DMS53 (cell line): Measurements from ENCODE around the gene ATP8A2.
A peak's percentile ranks its signal among the peaks of the same experiment; 100 is the strongest.
"Not testable (repeated sequence)": the region's sequence is repeated elsewhere in the genome, so short reads cannot be mapped to it uniquely, and the experiment has no call there.

ENCODE experiments used
- DNase-seq: peaks from one replicate; lab custom pipeline; 2025; lab: John Stamatoyannopoulos, UW

ATP8A2 gene

GRCh38 chr13:25463496-25463895, 91.7 kb downstream of the ATP8A2 start:
- no peak for DNase-seq

DNA sequence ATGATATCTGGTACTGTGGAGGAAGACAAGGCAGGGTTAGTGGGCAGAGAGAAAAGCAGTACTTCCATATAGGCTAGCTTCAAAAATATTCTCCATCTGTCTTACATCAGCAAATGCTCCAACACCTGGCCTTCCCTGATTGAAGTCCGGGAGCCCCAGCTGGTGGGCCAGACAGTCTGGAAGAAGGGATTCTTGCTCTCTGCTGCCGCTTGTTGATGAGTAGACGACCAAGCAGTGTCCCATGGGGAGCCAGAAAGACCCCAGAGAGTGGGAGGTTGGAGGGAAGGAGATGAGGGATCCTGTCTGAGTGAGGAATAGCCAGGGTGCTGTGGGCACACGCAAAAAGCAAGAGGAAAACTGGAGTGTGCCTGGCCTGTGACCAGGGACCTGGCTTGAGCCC, 95.1 kb downstream of the ATP8A2 start:
- no peak for DNase-seq

- no peak for DNase-seq
Measured at GRCh38 chr13:25468325-25469168, 96.8 kb downstream of the ATP8A2 start.

- no peak for DNase-seq
Measured at GRCh38 chr13:25469169-25469525, 97.4 kb downstream of the ATP8A2 start.

- no peak for DNase-seq
Measured at GRCh38 chr13:25473864-25474263, 102.1 kb downstream of the ATP8A2 start.

DNA sequence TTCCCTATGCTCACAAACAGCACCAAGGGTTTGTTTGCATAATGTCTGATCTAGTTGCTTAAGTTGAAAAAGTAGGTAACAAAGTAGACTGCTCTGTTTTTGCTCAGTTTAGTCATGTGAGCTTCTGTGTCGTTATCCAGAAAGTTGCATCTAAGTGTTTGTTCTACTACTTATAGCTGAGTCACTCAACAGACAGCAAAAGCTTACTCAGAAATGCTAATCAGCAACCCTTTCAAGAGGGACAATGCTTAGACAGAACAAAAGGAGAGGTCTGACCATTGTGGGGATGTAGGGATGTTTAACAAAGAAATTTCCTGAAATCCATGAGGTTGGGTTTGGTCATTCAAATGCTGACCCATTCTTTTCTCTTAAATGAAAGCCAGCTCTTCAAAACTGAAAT, 106.4 kb downstream of the ATP8A2 start:
- peak; percentile 88 for DNase-seq

DNA sequence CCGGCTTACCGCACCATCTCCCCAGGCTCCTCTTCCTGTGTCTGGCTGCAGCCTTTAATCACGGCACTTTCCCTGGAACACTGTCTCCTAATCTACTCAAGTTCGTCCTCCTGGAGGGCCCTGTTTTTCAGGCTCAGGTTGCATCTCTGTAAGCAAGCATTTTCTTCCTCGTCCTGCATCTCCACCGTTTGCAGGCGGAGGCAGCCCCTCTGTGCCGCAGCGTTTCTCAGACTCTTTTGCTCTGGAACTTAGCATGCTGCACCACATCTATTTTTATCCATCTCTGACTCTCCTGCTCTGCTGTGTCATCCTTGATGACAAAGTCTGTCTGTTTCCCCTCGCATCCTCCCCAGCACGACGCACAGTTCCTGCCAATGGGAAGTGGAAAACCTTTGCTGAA, 117.5 kb downstream of the ATP8A2 start:
- no peak for DNase-seq

GRCh38 chr13:25490236-25490635, 118.5 kb downstream of the ATP8A2 start:
- no peak for DNase-seq

DNA sequence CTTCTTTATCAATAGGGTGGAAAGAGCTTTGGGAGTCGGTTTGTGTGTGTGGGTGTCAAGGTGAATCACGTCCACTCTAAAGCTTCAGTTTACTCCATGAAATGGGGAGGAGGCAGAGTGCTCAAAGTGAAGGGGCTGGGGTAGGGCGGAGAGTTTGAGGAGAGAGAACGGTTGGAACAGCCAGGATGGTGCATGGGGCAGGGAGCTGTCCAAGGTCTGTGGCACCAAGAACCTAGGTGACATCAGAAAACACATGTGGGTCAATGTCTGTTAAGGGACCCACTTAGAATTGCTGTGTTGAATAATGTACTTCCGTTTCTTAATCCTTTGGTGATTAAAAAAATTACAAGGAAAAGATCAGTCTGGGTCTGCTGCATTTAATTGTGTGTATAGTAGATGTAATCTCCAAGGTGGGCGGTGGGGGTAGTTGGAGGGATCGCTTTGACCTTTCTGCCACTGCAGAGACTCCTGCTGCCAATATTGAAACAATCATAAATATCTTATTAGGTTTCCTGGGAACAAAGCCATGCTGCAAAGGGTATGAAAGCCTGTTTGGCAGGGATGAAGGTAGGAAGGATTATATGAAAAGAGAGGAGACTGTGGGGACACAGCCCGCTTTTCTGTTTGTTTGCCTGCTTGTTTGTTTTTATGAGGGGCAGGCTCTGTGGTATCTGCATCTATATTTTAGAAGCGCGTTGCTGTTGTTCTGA, 122.3 kb downstream of the ATP8A2 start:
- no peak for DNase-seq

DNA sequence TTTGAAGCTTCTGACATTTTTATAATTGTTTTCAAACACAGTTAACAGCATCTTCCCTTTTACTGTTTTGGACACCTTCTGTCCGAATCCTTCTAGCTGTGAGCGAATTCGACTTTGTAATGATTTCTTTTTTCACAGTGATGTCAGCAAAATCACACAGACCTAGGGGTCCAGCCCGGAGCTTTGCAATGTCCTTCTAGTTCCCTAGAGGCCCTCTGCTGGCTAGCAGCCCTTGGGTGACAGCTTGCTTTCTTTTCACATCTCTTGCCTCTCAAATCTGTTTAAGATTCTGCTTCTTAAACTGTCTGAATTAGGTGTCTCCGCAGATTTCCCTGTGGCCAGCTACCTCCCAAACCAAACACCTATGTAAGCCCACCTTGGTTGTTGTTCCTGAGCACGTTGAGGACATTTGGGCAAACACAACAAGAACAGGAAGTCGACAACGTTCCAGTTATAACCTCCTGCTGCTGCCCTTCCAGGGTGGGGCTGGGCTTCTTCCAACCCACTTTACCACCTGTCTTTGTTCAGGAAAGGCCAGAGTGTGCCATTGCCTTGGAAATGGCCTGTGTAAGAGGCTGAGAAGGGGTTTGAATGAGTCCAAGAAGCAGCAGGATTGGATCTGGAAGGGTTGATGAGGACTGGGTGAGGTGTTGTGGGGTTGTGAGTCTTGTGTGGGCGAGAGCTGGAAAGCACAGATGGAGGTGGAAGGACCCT, 123.1 kb downstream of the ATP8A2 start:
- DNase-seq: peak; percentile 29

DNA sequence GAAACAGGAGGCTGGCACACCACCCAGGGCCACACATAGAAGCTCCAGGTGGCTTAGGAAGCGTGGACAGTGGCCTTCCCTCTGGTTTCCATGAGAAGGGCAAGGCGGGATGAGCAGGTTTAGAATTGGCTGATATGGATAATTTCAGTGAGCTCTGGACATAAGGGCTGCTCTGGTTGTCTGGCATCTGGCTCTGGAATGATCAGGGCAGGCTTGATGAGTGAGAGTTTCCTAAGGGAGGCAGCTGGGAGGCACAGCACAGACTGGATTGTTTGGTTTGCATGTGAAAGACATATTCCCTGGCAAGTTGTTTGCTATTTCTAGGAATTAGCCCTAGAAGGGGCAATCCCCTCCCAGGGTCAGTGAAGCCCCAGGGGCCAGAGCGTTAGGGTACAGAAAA, 129.5 kb downstream of the ATP8A2 start:
- no peak for DNase-seq

DNA sequence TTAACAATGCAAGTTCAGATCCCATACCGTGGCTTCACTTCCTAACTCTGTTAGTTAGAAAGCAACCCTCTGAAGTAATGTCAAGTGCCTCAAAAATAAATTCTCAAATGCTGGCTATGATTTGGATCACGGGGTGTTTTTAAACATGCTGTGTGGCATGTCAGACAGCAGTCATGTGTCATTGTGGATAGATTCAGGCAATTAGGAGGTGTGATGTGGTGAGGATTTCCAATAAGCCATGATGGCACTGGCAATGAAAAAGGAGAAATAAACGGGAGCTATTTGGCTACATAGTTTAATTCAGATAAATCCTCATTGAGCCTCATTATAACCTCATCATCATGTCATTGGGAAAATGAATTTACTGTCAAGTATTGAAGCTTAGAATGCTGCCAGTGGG, 130.3 kb downstream of the ATP8A2 start:
- DNase-seq: no peak

GRCh38 chr13:25502551-25502950, 130.8 kb downstream of the ATP8A2 start:
- no peak for DNase-seq

DNA sequence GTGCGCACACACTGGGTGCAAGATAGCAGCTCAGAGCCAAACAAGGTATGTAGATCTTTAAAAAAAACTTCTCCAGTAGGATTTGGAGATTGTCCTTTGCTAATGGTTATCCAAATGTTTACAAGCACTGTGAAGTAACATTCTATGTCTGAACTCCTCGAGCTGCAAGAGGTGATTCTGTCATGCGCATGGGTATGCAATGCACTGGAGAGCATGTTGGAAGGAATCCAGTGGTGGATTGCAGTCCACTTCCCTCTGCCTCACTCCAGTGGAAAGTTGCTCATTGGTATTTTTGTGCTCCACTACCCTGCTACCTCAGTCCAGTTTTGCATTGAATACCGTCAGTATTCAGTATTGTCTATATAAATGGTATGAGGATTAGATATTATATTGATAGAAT, 132.1 kb downstream of the ATP8A2 start:
- DNase-seq: no peak

GRCh38 chr13:25507841-25508240, 136.1 kb downstream of the ATP8A2 start:
- no peak for DNase-seq

GRCh38 chr13:25513060-25513459, 141.3 kb downstream of the ATP8A2 start:
- not testable (repeated sequence) for DNase-seq

- DNase-seq: no peak
Measured at GRCh38 chr13:25518441-25518840, 146.7 kb downstream of the ATP8A2 start.

DNA sequence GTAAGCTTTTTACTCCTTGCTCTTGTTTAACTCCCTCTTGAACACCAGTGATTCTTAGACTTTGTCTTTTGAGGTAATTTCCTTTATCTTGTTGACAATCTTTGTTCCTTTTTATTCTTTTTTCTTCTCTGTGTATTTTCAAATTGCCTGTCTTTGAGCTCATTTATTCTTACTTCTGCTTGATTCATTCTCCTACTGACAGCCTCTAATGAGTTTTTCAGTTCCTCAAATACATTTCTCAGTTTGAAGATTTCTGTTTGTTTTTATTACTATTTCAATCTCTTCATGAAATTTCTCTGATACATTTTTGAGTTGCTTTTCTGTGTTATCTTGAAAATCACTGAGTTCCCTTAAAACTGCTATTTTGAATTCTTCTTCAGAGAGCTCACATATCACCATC, 154.1 kb downstream of the ATP8A2 start:
- DNase-seq: no peak

GRCh38 chr13:25528266-25528665, 156.5 kb downstream of the ATP8A2 start:
- DNase-seq: no peak

DNA sequence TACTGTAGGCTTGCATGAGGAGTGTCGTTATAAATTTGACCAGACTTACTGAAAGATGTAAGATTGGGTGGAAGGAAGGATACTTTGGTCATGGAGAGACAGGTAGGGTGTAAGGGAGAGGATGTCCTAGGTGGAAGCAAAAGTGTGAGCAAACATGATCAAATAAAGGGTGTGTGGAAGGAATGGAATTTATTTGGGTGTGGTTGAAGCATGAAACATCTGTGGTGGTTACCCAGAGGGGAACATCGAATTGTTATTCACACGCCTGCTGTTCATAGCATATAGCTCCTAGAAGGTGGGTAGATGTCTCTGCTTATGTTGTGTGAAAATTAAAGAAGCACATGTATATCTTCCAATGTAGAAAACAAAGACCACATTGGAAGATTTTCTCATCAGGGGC, 157.7 kb downstream of the ATP8A2 start:
- no peak for DNase-seq

DNA sequence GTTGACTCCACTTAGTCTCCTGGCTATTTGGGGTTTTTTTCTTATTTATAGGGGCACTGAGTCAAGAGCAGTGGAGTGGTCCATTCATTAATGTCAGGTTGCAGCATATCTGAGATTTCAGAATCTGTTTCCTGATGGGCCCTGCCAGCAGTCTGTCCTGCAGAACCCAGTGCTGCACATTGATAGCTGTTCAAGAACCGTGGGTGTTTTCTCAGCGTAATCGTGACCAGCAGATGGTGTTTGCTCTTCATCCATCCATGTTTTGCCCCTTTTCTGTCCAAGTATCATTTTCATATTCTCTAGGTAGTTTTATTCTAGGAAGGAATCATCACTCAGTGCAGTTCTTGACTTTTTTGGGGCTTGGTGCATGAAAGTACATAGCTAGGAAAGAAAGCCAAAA, 166.5 kb downstream of the ATP8A2 start:
- no peak for DNase-seq

DNA sequence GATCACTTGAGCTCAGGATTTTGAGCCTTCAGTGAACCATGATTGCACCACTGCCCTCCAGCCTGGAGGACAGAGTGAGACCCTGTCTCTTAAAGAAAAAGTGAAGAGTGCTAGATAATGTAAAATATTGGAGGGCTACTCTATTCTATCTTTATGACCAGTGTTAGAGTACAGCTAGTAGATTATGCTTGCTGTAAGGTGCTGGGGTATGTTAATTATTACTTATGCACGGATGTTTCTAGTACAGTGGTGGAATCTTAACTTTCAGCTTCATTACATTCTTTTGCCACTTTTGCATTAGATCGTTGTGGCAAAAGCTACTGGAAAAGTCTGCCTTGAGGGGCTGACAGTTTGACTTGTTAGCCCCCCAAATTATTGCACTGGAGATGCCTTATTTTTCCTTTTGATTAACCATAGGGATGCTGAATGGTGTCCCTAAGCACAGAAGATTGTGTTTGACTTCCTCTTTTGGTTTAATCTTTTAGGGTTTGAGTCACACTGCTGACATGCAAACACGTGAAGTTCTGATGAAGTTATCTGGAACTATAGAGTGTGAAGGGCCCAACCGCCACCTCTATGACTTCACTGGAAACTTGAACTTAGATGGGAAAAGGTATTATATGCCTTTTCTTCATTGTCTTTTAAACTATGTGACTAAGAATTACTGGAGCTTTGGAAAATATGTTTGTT, 169.8 kb downstream of the ATP8A2 start:
- DNase-seq: no peak
